ENCODE measurements around the gene CCDC40. TPM values are rescaled to one million over a fixed set of nuclear protein-coding genes. Genes with fewer than 3 reads are reported as not detected.

CCDC40 gene
- total and polyA plus RNA-seq, 3 experiments from 2014 or later = 3.6 to 4.3 TPM; not detected in 1

- Mint-ChIP-seq H3K4me1 (no peaks in the 10 kb centered on the region), H3K27me3 (peaks cover under 1 to 3% of the 10 kb centered on the region in 2 donors), H3K9me3 (no peaks in the 10 kb centered on the region), H3K36me3 (no peaks in the 10 kb centered on the region), H3K27ac (no peak overlapping the region), H3K4me3 (no peak overlapping the region)
- Histone ChIP-seq H3K4me3 (ENCODE audit: low read length) (no peak overlapping the region), H3K27me3 (ENCODE audit: insufficient read depth, low read length, poor library complexity, severe bottlenecking) (no peaks in the 10 kb centered on the region), H3K27ac (ENCODE audit: low read depth, low read length) (no peak overlapping the region), H3K9me3 (ENCODE audit: low read length) (no peaks in the 10 kb centered on the region), H3K36me3 (ENCODE audit: insufficient read depth, low read length) (no peaks in the 10 kb centered on the region), H3K4me1 (ENCODE audit: insufficient read depth, low read length) (no peaks in the 10 kb centered on the region)
- ChIA-PET CTCF (no interaction called here), POLR2A (no interaction called here)
- DNase-seq = no peak
Observed at GRCh38 chr17:80053102-80053501, 16.7 kb downstream of the CCDC40 start.

GRCh38 chr17:80055597-80055996 is 19.2 kb downstream of the CCDC40 start:
- no peaks in the 10 kb centered on the region for H3K9me3 Mint-ChIP-seq
- no peak overlapping the region for H3K27ac Mint-ChIP-seq
- no peak overlapping the region for H3K4me3 Mint-ChIP-seq
- Histone ChIP-seq H3K27me3 (ENCODE audit: insufficient read depth, low read length, poor library complexity, severe bottlenecking) (no peaks in the 10 kb centered on the region), H3K9me3 (ENCODE audit: low read length) (no peaks in the 10 kb centered on the region), H3K27ac (ENCODE audit: low read depth, low read length) (no peak overlapping the region), H3K36me3 (ENCODE audit: insufficient read depth, low read length) (no peaks in the 10 kb centered on the region), H3K4me1 (ENCODE audit: insufficient read depth, low read length) (no peaks in the 10 kb centered on the region), H3K4me3 (ENCODE audit: low read length) (no peak overlapping the region)
- H3K27me3 Mint-ChIP-seq = peaks cover 3 to 10% of the 10 kb centered on the region in 2 donors
- no peaks in the 10 kb centered on the region for H3K36me3 Mint-ChIP-seq
- POLR2A ChIA-PET = no interaction called here
- no peaks in the 10 kb centered on the region for H3K4me1 Mint-ChIP-seq
- CTCF ChIA-PET = interaction anchor here (0.7 kb wide), 1 partner anchor 46 kb away, joined by 4 read pairs; the partner anchor contains the start of gene GAA
- DNase-seq = no peak

- Histone ChIP-seq H3K4me1 (ENCODE audit: insufficient read depth, low read length) (no peaks in the 10 kb centered on the region), H3K36me3 (ENCODE audit: insufficient read depth, low read length) (no peaks in the 10 kb centered on the region), H3K27me3 (ENCODE audit: insufficient read depth, low read length, poor library complexity, severe bottlenecking) (no peaks in the 10 kb centered on the region), H3K27ac (ENCODE audit: low read depth, low read length) (no peak overlapping the region), H3K4me3 (ENCODE audit: low read length) (no peak overlapping the region), H3K9me3 (ENCODE audit: low read length) (no peaks in the 10 kb centered on the region)
- no peaks in the 10 kb centered on the region for H3K9me3 Mint-ChIP-seq
- POLR2A ChIA-PET = no interaction called here
- H3K27me3 Mint-ChIP-seq = peaks cover 3 to 10% of the 10 kb centered on the region in 2 donors
- no peaks in the 10 kb centered on the region for H3K36me3 Mint-ChIP-seq
- no peak overlapping the region for H3K27ac Mint-ChIP-seq
- H3K4me3 Mint-ChIP-seq = no peak overlapping the region
- CTCF ChIA-PET = interaction anchor here (0.9 kb wide), 1 partner anchor 50 kb away, joined by 3 read pairs; no protein-coding TSS in a partner anchor
- no peak for DNase-seq
- H3K4me1 Mint-ChIP-seq = no peaks in the 10 kb centered on the region
Observed at GRCh38 chr17:80058311-80058955, 22.0 kb downstream of the CCDC40 start.

GRCh38 chr17:80060644-80061043 is 24.2 kb downstream of the CCDC40 start:
- no peak overlapping the region for H3K4me3 Mint-ChIP-seq
- DNase-seq = no peak
- CTCF ChIA-PET = no interaction called here

GRCh38 chr17:80061421-80061820 is 25.0 kb downstream of the CCDC40 start:
- H3K36me3 Mint-ChIP-seq = no peaks in the 10 kb centered on the region
- H3K4me3 Mint-ChIP-seq = no peak overlapping the region
- Histone ChIP-seq H3K4me1 (ENCODE audit: insufficient read depth, low read length) (no peaks in the 10 kb centered on the region), H3K27ac (ENCODE audit: low read depth, low read length) (no peak overlapping the region), H3K4me3 (ENCODE audit: low read length) (no peak overlapping the region), H3K9me3 (ENCODE audit: low read length) (no peaks in the 10 kb centered on the region), H3K27me3 (ENCODE audit: insufficient read depth, low read length, poor library complexity, severe bottlenecking) (no peaks in the 10 kb centered on the region), H3K36me3 (ENCODE audit: insufficient read depth, low read length) (no peaks in the 10 kb centered on the region)
- H3K27ac Mint-ChIP-seq = no peak overlapping the region
- DNase-seq = no peak
- POLR2A ChIA-PET = no interaction called here
- H3K4me1 Mint-ChIP-seq = no peaks in the 10 kb centered on the region
- H3K27me3 Mint-ChIP-seq = peaks cover 0 to 10% of the 10 kb centered on the region in 2 donors
- no peaks in the 10 kb centered on the region for H3K9me3 Mint-ChIP-seq
- CTCF ChIA-PET = no interaction called here

More at GRCh38 chr17:80060644-80061043, 24.2 kb downstream of the CCDC40 start:
- Mint-ChIP-seq H3K9me3 (no peaks in the 10 kb centered on the region), H3K36me3 (no peaks in the 10 kb centered on the region), H3K27ac (no peak overlapping the region), H3K4me1 (no peaks in the 10 kb centered on the region), H3K27me3 (peaks cover 0 to 10% of the 10 kb centered on the region in 2 donors)
- POLR2A ChIA-PET = no interaction called here
- Histone ChIP-seq H3K36me3 (ENCODE audit: insufficient read depth, low read length) (no peaks in the 10 kb centered on the region), H3K4me1 (ENCODE audit: insufficient read depth, low read length) (no peaks in the 10 kb centered on the region), H3K27me3 (ENCODE audit: insufficient read depth, low read length, poor library complexity, severe bottlenecking) (no peaks in the 10 kb centered on the region), H3K27ac (ENCODE audit: low read depth, low read length) (no peak overlapping the region), H3K9me3 (ENCODE audit: low read length) (no peaks in the 10 kb centered on the region), H3K4me3 (ENCODE audit: low read length) (no peak overlapping the region)

GRCh38 chr17:80063830-80064585 is 27.6 kb downstream of the CCDC40 start:
- Mint-ChIP-seq H3K27me3 (peaks cover 0 to 3% of the 10 kb centered on the region in 2 donors), H3K27ac (no peak overlapping the region), H3K4me3 (no peak overlapping the region), H3K36me3 (no peaks in the 10 kb centered on the region), H3K4me1 (peaks cover 0 to under 1% (median 0%) of the 10 kb centered on the region in 3 donors), H3K9me3 (peaks cover 0 to 2% (median 0%) of the 10 kb centered on the region in 5 donors)
- no peaks in the 10 kb centered on the region for H3K36me3 ChIP-seq (ENCODE audit: insufficient read depth, low read length)
- H3K4me3 ChIP-seq (ENCODE audit: low read length) = no peak overlapping the region
- H3K4me1 ChIP-seq (ENCODE audit: insufficient read depth, low read length) = no peaks in the 10 kb centered on the region
- H3K27me3 ChIP-seq (ENCODE audit: insufficient read depth, low read length, poor library complexity, severe bottlenecking) = no peaks in the 10 kb centered on the region
- DNase-seq = no peak
- H3K9me3 ChIP-seq (ENCODE audit: low read length) = no peaks in the 10 kb centered on the region
- POLR2A ChIA-PET = no interaction called here
- CTCF ChIA-PET = interaction anchor here (1.5 kb wide), 1 partner anchor 18 kb away, joined by 4 read pairs; no protein-coding TSS in a partner anchor
- H3K27ac ChIP-seq (ENCODE audit: low read depth, low read length) = no peak overlapping the region

GRCh38 chr17:80064696-80065095 is 28.3 kb downstream of the CCDC40 start:
- POLR2A ChIA-PET = no interaction called here
- Mint-ChIP-seq H3K27ac (no peak overlapping the region), H3K36me3 (no peaks in the 10 kb centered on the region), H3K27me3 (peaks cover 0 to 5% of the 10 kb centered on the region in 2 donors), H3K4me3 (no peak overlapping the region), H3K4me1 (peaks cover 0 to 1% (median 0%) of the 10 kb centered on the region in 3 donors), H3K9me3 (peaks cover 0 to 2% (median 0%) of the 10 kb centered on the region in 5 donors)
- no peak for DNase-seq
- CTCF ChIA-PET = no interaction called here
- H3K27ac ChIP-seq (ENCODE audit: low read depth, low read length) = no peak overlapping the region
- H3K4me3 ChIP-seq (ENCODE audit: low read length) = no peak overlapping the region
- no peaks in the 10 kb centered on the region for H3K27me3 ChIP-seq (ENCODE audit: insufficient read depth, low read length, poor library complexity, severe bottlenecking)
- no peaks in the 10 kb centered on the region for H3K36me3 ChIP-seq (ENCODE audit: insufficient read depth, low read length)
- H3K9me3 ChIP-seq (ENCODE audit: low read length) = no peaks in the 10 kb centered on the region
- no peaks in the 10 kb centered on the region for H3K4me1 ChIP-seq (ENCODE audit: insufficient read depth, low read length)

- Histone ChIP-seq H3K27me3 (ENCODE audit: insufficient read depth, low read length, poor library complexity, severe bottlenecking) (no peaks in the 10 kb centered on the region), H3K4me1 (ENCODE audit: insufficient read depth, low read length) (no peaks in the 10 kb centered on the region), H3K36me3 (ENCODE audit: insufficient read depth, low read length) (no peaks in the 10 kb centered on the region), H3K27ac (ENCODE audit: low read depth, low read length) (no peak overlapping the region), H3K4me3 (ENCODE audit: low read length) (no peak overlapping the region), H3K9me3 (ENCODE audit: low read length) (no peaks in the 10 kb centered on the region)
- Mint-ChIP-seq H3K36me3 (no peaks in the 10 kb centered on the region), H3K27me3 (peaks cover 0 to 2% of the 10 kb centered on the region in 2 donors), H3K4me1 (peaks cover 0 to 1% (median 0%) of the 10 kb centered on the region in 3 donors), H3K27ac (no peak overlapping the region), H3K9me3 (peaks cover 0 to 2% (median 0%) of the 10 kb centered on the region in 5 donors), H3K4me3 (no peak overlapping the region)
- CTCF ChIA-PET = interaction anchor here (1.2 kb wide), 1 partner anchor 57 kb away, joined by 4 read pairs; no protein-coding TSS in a partner anchor
- no peak for DNase-seq
- POLR2A ChIA-PET = no interaction called here
Observed at GRCh38 chr17:80065478-80066170, 29.2 kb downstream of the CCDC40 start.

All from CD8-positive, alpha-beta memory T cell (primary cell).